ENCODE measurements around the gene DMXL1.

DMXL1 gene

DNA sequence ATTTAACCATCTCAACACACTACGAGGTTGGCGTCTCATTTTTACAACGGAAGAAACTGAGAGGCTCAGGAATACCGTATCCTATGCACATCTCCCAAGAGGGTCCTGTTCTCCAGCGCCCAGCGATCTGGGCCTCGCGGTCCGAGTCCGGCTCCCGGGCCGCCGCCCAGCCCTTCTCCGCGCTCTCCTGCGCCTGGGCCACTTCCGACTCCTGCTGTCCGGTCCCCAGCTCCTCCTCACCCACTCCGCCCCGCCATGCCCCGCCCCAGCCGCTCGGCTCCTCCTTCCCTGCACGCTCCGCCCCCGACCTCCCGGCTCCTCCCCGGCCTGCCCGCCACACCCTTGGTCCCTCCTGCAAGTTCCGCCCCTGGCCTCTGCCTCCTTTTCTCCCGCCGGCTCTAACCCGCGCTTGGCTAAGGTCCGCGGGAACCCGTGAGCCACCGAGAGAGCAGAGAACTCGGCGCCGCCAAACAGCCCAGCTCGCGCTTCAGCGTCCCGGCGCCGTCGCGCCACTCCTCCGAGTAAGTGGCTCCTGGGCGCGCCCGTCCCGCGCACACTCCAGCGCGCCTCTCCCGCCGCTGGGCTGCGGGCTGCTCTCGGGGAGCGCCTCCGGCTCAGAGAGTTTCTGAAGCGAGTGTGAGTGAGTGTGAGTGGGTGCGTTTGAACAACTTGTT lies 197.6 kb downstream of the DMXL1 start:
- in situ Hi-C loops (cut with HindIII; ENCODE audit: low sequenced_read_pairs) = no loop called here

GRCh38 chr5:119269061-119269944 lies 198.4 kb downstream of the DMXL1 start:
- in situ Hi-C loops (cut with HindIII; ENCODE audit: low sequenced_read_pairs) = no loop called here

- in situ Hi-C loops (cut with HindIII; ENCODE audit: low sequenced_read_pairs) = no loop called here
Observed at GRCh38 chr5:119270121-119270565, 199.3 kb downstream of the DMXL1 start.

DNA sequence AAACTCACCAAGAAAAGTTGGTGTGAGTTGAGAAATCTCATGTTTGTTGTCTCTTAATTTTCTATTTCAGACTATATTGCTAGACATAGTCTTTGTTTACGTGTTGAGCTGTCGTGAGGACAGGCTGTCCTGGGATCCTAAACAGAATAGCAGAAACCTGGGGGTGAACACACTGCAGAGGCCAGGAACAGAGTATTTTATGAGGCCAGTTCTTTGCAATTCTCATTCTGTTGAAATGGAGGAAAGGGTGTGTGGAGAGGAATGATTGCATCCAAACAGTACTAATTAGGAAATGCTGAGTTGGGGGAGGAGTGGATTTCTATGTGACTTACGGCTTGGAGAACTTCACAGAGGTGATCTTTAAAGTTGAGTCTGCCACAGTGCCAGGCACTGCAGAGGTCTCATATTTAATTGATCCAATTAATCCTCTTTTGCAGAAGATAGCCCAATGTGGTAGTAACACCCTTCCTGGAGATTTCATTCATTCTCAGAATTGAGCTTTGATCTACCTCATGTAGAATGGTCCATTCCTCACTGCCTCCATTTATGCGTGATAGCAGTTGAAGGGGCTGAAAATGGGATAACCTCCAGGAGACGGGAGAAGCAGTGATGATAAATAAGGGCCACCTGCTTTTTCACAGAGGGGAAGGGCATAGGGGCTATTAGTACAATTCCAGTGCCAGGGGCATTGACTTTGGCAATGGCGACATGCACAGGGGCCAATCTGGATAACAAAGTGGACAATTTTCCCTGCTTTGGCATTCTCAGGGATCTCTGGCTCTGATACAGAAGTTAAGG lies 200.3 kb downstream of the DMXL1 start:
- in situ Hi-C loops (cut with HindIII; ENCODE audit: low sequenced_read_pairs) = no loop called here

DNA sequence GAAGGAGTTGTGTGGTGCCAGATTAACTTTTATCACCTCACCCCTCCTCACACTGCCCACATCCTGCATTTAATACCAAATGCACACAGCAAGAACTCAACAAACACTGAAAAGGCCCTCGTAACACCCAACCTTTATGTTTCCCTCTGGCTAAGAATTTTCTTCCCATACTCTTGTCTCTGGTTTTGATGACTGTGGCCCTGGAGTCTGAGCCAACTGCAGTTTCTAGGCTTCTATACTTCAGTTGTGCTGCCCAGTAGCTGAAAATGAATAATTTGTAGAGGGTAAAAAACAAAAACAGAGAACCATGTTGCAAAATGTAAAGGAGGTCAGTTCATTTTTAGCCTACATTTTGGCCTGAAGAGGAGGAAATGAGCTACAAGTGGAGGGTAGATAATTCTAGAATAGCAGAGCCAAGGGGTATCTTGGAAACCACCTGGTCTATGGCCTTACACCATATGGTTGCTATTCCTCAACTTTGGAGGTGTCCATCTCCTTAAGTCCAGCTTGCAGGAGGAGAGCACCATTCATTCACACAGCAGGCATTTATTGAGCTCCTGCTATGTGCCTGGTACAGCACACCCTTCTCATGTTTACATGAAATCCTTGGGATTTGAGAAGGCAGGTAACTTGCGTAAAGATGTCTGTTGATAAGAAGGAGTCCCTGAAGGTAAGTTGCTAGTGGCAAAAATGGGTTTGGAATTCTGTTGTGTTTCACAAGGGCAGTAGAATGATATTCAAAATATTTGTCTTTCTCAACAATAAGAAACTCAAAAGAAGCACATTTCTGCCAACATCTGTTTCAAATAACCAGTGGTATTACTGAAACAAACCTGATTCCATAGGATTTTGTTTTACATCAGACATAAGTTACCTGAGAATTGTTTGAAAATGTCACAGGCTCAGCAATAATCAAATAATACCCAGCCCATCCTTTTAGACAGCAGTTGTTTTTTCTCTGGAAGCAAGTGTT lies 201.2 kb downstream of the DMXL1 start:
- in situ Hi-C loops (cut with HindIII; ENCODE audit: low sequenced_read_pairs) = no loop called here

GRCh38 chr5:119273391-119273839 lies 202.5 kb downstream of the DMXL1 start:
- in situ Hi-C loops (cut with HindIII; ENCODE audit: low sequenced_read_pairs) = no loop called here

GRCh38 chr5:119274030-119274766 lies 203.3 kb downstream of the DMXL1 start:
- in situ Hi-C loops (cut with HindIII; ENCODE audit: low sequenced_read_pairs) = no loop called here

DNA sequence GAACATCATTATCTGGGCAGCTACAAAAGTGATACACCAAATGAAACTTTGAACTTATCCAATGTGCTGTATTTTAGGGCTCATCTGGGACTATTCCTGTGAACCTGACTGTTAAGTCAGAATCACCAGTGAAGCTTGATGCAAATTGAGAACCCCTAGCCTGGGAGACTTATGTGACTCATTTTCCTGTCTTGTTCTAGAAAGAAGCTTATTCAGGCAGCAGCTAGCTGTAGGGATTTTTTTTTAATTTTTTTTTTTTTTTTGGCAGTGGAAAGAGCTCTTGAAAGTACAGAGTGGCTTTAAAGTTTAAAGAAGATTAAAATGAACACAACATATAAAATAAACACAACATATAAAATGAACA lies 203.9 kb downstream of the DMXL1 start:
- in situ Hi-C loops (cut with HindIII; ENCODE audit: low sequenced_read_pairs) = no loop called here

- in situ Hi-C loops (cut with HindIII; ENCODE audit: low sequenced_read_pairs) = no loop called here
Observed at GRCh38 chr5:119275146-119275545, 204.3 kb downstream of the DMXL1 start.

- in situ Hi-C loops (cut with HindIII; ENCODE audit: low sequenced_read_pairs) = no loop called here
Observed at GRCh38 chr5:119275601-119276173, 204.8 kb downstream of the DMXL1 start.

DNA sequence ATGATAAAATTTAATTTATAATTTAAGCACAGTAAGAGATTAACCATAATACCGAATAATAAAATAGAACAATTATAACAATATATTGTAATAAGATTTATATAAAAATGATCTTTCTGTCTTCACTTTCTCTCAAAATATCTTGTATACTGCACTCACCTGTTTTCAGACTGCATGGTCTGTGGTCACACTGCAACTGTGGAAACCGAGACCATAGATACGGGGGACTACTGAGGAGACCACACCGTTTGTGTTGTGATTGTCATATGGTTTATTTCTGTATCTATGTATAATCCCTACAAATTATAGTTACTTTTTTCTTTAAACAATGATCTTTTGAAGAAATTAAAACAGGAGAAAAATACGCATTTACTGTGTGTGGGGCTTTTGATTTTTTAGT lies 206.1 kb downstream of the DMXL1 start:
- in situ Hi-C loops (cut with HindIII; ENCODE audit: low sequenced_read_pairs) = no loop called here

DNA sequence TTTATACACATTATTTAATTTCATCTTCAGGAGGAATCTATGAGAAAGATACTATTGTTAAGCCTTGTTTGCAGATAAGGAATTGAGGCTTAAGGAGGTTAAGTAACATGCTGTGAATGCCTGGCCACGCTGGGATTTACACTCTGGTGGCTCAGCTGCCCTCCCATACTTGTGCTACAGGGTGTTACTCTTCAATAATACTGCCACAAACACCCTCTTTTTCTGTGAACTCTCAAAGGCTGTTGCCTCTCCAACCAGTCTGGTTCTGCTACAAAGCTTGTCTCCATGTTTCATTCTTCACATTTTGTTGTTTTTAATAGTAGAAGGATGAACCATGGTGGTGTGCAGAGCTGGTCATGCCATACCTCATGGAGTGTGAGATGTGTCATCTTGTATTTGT lies 208.2 kb downstream of the DMXL1 start:
- in situ Hi-C loops (cut with HindIII; ENCODE audit: low sequenced_read_pairs) = no loop called here

DNA sequence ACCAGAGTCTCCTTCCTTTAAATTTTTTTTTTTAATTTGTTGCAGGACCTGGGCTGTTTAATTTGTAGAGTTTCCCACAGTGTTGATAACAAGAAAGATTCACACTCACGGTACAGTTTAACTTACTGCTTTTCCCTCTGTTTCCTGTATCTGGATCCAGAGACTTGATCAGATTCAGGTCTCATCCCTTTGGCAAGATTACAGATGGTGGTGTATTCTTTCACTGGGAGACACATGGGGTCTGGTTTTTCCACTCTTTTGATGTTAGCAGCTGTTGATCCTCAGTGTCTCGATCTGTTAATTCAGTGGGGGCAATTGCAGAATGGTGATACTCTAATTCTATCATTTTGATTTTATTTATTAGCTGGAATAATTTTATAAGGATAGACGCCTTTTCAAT lies 209.5 kb downstream of the DMXL1 start:
- in situ Hi-C loops (cut with HindIII; ENCODE audit: low sequenced_read_pairs) = no loop called here

GRCh38 chr5:119282628-119283027 lies 211.7 kb downstream of the DMXL1 start:
- in situ Hi-C loops (cut with HindIII; ENCODE audit: low sequenced_read_pairs) = no loop called here

DNA sequence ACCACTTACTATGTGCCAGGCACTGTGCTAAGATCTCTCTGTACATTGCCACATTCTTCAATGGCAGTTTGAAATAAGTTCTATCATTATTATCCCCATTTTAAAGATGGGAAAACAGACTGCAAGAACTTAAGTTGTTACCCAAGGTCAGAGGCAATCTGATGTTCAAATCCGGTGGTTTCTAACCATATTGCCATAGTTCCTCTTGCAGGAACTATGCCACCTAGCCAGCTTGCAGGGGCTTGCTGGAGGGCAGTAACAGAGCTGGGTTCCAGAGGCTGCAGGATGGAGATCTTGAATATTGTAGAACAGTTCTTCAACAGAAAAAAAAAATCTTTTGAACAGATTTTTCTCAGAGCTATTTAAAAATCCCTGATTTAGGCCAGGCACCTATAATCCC lies 213.1 kb downstream of the DMXL1 start:
- in situ Hi-C loops (cut with HindIII; ENCODE audit: low sequenced_read_pairs) = no loop called here

DNA sequence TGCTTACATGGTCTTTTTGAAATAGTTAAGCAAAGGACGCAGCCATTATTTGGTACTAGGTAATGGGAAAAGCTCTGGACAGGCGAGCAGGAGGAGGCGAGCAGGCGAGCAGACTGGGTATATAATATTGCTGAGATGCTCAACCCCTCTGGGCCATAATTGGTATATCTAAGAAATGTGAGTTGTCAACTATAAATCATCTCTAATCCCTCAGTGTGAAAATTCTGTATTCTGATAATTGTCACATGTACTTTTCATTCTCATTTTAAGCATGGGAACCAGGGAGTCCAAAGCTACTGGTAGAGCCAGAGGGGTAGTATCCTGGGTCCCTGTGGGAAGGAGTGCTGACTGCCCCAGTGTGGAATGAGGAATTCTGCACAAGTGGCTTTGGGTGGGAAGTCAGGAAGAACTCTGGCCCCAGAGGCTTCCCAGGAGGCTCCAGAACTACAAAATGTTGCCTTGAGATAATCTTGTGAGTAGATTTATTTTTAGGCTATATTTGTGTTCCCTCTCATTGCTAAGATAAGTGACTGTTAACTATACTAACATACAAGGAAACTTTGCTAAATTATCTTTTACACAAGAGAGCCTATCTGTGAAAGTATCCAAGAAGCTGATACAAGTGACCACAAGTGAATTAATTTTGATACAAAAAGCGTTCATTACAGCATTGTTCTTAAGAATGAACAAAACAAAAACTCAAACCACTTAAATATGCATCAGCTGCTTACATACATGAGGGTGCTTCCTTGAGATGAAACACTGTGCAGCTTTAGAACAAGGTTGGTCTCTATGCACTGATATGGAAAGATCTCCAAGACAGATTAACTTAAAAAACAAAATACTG lies 214.4 kb downstream of the DMXL1 start:
- in situ Hi-C loops (cut with HindIII; ENCODE audit: low sequenced_read_pairs) = no loop called here

GRCh38 chr5:119286511-119287488 lies 215.9 kb downstream of the DMXL1 start:
- in situ Hi-C loops (cut with HindIII; ENCODE audit: low sequenced_read_pairs) = no loop called here
